Neural progenitor cell (in vitro differentiated cells): ENCODE results near the gene TLE1. TPM values are rescaled to one million over a fixed set of nuclear protein-coding genes. Genes with fewer than 3 reads are reported as not detected.

Source experiments
- DNase-seq: peaks from one replicate; pipeline ENCODE4 v3.0.0-alpha.2; 2016; ENCODE audit warnings: low spot score
- H2AFZ ChIP-seq: fragments of 200-600 bp; sonication (generic); replicated peaks from 2 replicates; pipeline ENCODE4 v1.6.1; 2016; ENCODE audit warnings: antibody characterized with exemption
- H3F3A ChIP-seq: fragments of 200-600 bp; sonication (generic); 2 replicates; pipeline ENCODE4 v1.6.1; 2016; ENCODE audit warnings: antibody characterized with exemption, low read depth
- H3K27ac ChIP-seq: fragments of 200-600 bp; sonication (generic); 2 replicates; pipeline ENCODE4 v1.5.1; 2016; ENCODE audit warnings: mild to moderate bottlenecking
- H3K27me3 ChIP-seq: fragments of 200-600 bp; sonication (generic); 2 replicates; pipeline ENCODE4 v1.6.1; 2016; ENCODE audit warnings: mild to moderate bottlenecking, moderate library complexity
- H3K36me3 ChIP-seq: fragments of 200-600 bp; sonication (generic); 2 replicates; pipeline ENCODE4 v1.5.1; 2016
- H3K4me1 ChIP-seq: fragments of 200-600 bp; sonication (generic); 2 replicates; pipeline ENCODE4 v1.6.1; 2016; ENCODE audit warnings: mixed run types
- H3K4me2 ChIP-seq: fragments of 200-600 bp; sonication (generic); 2 replicates; pipeline ENCODE4 v1.6.1; 2016
- H3K4me3 ChIP-seq: fragments of 200-600 bp; sonication (generic); 2 replicates; pipeline ENCODE4 v1.5.1; 2016
- H3K79me2 ChIP-seq: fragments of 200-600 bp; sonication (generic); 2 replicates; pipeline ENCODE4 v1.6.1; 2016; ENCODE audit warnings: low read depth
- H3K9ac ChIP-seq: fragments of 200-600 bp; sonication (generic); 2 replicates; pipeline ENCODE4 v1.6.1; 2016
- H3K9me3 ChIP-seq: fragments of 200-600 bp; sonication (generic); 2 replicates; pipeline ENCODE4 v1.5.1; 2016; ENCODE audit warnings: low read depth
- H4K20me1 ChIP-seq: fragments of 200-600 bp; sonication (generic); 2 replicates; pipeline ENCODE4 v1.6.1; 2016; ENCODE audit warnings: low read depth
- H3K27ac Mint-ChIP-seq: 3 replicates; pipeline ENCODE4 v1.8.0; 2021; ENCODE audit warnings: mixed read lengths
- H3K27me3 Mint-ChIP-seq: 2 replicates; pipeline ENCODE4 v1.8.0; 2022; ENCODE audit warnings: low read depth, mild to moderate bottlenecking, inconsistent platforms, moderate library complexity, mixed read lengths; ENCODE audit not compliant: insufficient read depth
- H3K36me3 Mint-ChIP-seq: 3 replicates; pipeline ENCODE4 v1.8.0; 2021; ENCODE audit warnings: mixed read lengths
- H3K4me1 Mint-ChIP-seq: 3 replicates; pipeline ENCODE4 v1.8.0; 2021; ENCODE audit warnings: mixed read lengths
- H3K4me3 Mint-ChIP-seq: 3 replicates; pipeline ENCODE4 v1.8.0; 2021; ENCODE audit warnings: mild to moderate bottlenecking, moderate library complexity, mixed read lengths
- H3K9me3 Mint-ChIP-seq: 3 replicates; pipeline ENCODE4 v1.8.0; 2020; ENCODE audit warnings: mixed read lengths
- CTCF ChIP-seq: fragments of 200-600 bp; sonication (generic); IDR thresholded peaks from 2 replicates; pipeline ENCODE4 v1.5.1; 2017; ENCODE audit warnings: antibody characterized with exemption, mild to moderate bottlenecking
- EZH2 ChIP-seq: fragments of 200-600 bp; sonication (generic); IDR thresholded peaks from 2 replicates; pipeline ENCODE4 v1.6.1; 2017; ENCODE audit warnings: antibody characterized with exemption, mild to moderate bottlenecking, moderate library complexity
- EZH2phosphoT487 ChIP-seq: fragments of 200-600 bp; sonication (generic); IDR thresholded peaks from 2 replicates; pipeline ENCODE4 v1.6.1; 2017; ENCODE audit warnings: antibody characterized with exemption
- total RNA-seq: library from RNA; depleted of rRNA; stranded (reverse); fragments of >200 nt; gene quantifications from 2 replicates; pipeline ENCODE4 v1.2.3, GENCODE V29; 2015; ENCODE audit warnings: low replicate concordance

Gene TLE1
- total RNA-seq, 1 donor from 2014 or later: 54.7 TPM

- H3K27me3 Mint-ChIP-seq: peaks cover 17% of the 10 kb centered on the region
- peaks cover 22% of the 10 kb centered on the region for H3K27me3 ChIP-seq
- peak overlapping the region; percentile 92 for H3K4me3 ChIP-seq
- H3K4me1 Mint-ChIP-seq: peaks cover 14% of the 10 kb centered on the region
- no peaks in the 10 kb centered on the region for H3K36me3 ChIP-seq
- H3K27ac ChIP-seq: no peak overlapping the region
- TF ChIP-seq EZH2 (no peak), EZH2phosphoT487 (no peak), CTCF (no peak)
- no peak overlapping the region for H3K4me3 Mint-ChIP-seq
- H4K20me1 ChIP-seq: peaks cover 45% of the 10 kb centered on the region
- peak overlapping the region; percentile 53 for H3K9ac ChIP-seq
- H2AFZ ChIP-seq: no peak overlapping the region
- H3K79me2 ChIP-seq: peaks cover 66% of the 10 kb centered on the region
- H3K9me3 Mint-ChIP-seq: no peaks in the 10 kb centered on the region
- peak; percentile 74 for DNase-seq
- peaks cover 51% of the 10 kb centered on the region for H3K4me1 ChIP-seq
- peak overlapping the region; percentile 94 for H3K4me2 ChIP-seq
- peaks cover 4% of the 10 kb centered on the region for H3K36me3 Mint-ChIP-seq
- H3K9me3 ChIP-seq: no peaks in the 10 kb centered on the region
- peak overlapping the region; percentile 97 for H3K27ac Mint-ChIP-seq
- peaks cover 8% of the 10 kb centered on the region for H3F3A ChIP-seq
These were observed 1.7 kb downstream of the TLE1 start for GRCh38 chr9:81687521-81688261.

GRCh38 chr9:81686614-81687520, 2.5 kb downstream of the TLE1 start:
- Mint-ChIP-seq H3K4me3 (no peak overlapping the region), H3K36me3 (peaks cover 9% of the 10 kb centered on the region), H3K27ac (peak overlapping the region; percentile 97), H3K9me3 (no peaks in the 10 kb centered on the region), H3K27me3 (peaks cover 16% of the 10 kb centered on the region), H3K4me1 (peaks cover 13% of the 10 kb centered on the region)
- peaks cover 15% of the 10 kb centered on the region for H3K27me3 ChIP-seq
- peaks cover 55% of the 10 kb centered on the region for H3K4me1 ChIP-seq
- no peaks in the 10 kb centered on the region for H3K36me3 ChIP-seq
- peak overlapping the region; percentile 94 for H3K4me2 ChIP-seq
- H3K9ac ChIP-seq: peak overlapping the region; percentile 53
- peaks cover 8% of the 10 kb centered on the region for H3F3A ChIP-seq
- H4K20me1 ChIP-seq: peaks cover 50% of the 10 kb centered on the region
- H3K27ac ChIP-seq: no peak overlapping the region
- no peak overlapping the region for H2AFZ ChIP-seq
- TF ChIP-seq CTCF (peak; percentile 74), EZH2 (no peak), EZH2phosphoT487 (no peak)
- peaks cover 74% of the 10 kb centered on the region for H3K79me2 ChIP-seq
- no peaks in the 10 kb centered on the region for H3K9me3 ChIP-seq
- DNase-seq: peak; percentile 96
- H3K4me3 ChIP-seq: peak overlapping the region; percentile 92

GRCh38 chr9:81685763-81686613, 3.4 kb downstream of the TLE1 start:
- H3K27me3 ChIP-seq: peaks cover 6% of the 10 kb centered on the region
- Mint-ChIP-seq H3K4me1 (peaks cover 13% of the 10 kb centered on the region), H3K4me3 (no peak overlapping the region), H3K27ac (no peak overlapping the region), H3K9me3 (no peaks in the 10 kb centered on the region), H3K27me3 (peaks cover 13% of the 10 kb centered on the region), H3K36me3 (peaks cover 14% of the 10 kb centered on the region)
- no peak overlapping the region for H3K27ac ChIP-seq
- H4K20me1 ChIP-seq: peaks cover 59% of the 10 kb centered on the region
- H3K4me3 ChIP-seq: peak overlapping the region; percentile 92
- TF ChIP-seq EZH2 (no peak), EZH2phosphoT487 (no peak), CTCF (no peak)
- peak overlapping the region; percentile 94 for H3K4me2 ChIP-seq
- peaks cover 56% of the 10 kb centered on the region for H3K4me1 ChIP-seq
- no peaks in the 10 kb centered on the region for H3K9me3 ChIP-seq
- no peak overlapping the region for H2AFZ ChIP-seq
- H3K79me2 ChIP-seq: peaks cover 83% of the 10 kb centered on the region
- H3K9ac ChIP-seq: no peak overlapping the region
- peaks cover 16% of the 10 kb centered on the region for H3F3A ChIP-seq
- H3K36me3 ChIP-seq: no peaks in the 10 kb centered on the region
- no peak for DNase-seq
